Keratinocyte (primary cell): ENCODE data around the gene SEC24A. TPM values are rescaled to one million over a fixed set of nuclear protein-coding genes. Genes with fewer than 3 reads are reported as not detected.

Source experiments
- DNase-seq: peaks from one replicate; pipeline ENCODE4 v3.0.0-alpha.2; 2011; ENCODE audit warnings: low read depth, missing footprints, low spot score
- FAIRE-seq: peaks from 2 replicates; lab custom pipeline; 2011; peaks lifted over from hg19 to GRCh38; lab: Jason Lieb, UNC
- H2AFZ ChIP-seq: 2 replicates; pipeline ENCODE4 v1.6.0; 2012; ENCODE audit warnings: low read length, control low read depth, inconsistent platforms; ENCODE audit not compliant: control insufficient read depth
- H3K27ac ChIP-seq: 2 replicates; pipeline ENCODE4 v1.5.1; 2011; ENCODE audit warnings: low read length; ENCODE audit not compliant: control insufficient read depth, insufficient read depth
- H3K27me3 ChIP-seq: 3 replicates; pipeline ENCODE4 v1.6.0; 2011; ENCODE audit warnings: low read length; ENCODE audit not compliant: control insufficient read depth, insufficient read depth; ENCODE audit errors: extremely low read depth
- H3K36me3 ChIP-seq, 2 experiments: 2 replicates in 1 of 2; 3 replicates in 1 of 2; pipeline ENCODE4 v1.5.1; 2011; ENCODE audit warnings: low read length in 2 of 2, mild to moderate bottlenecking in 1 of 2; ENCODE audit not compliant: control insufficient read depth in 2 of 2, insufficient read depth in 2 of 2; ENCODE audit errors: extremely low read depth in 1 of 2
- H3K4me1 ChIP-seq: 3 replicates; pipeline ENCODE4 v1.5.1; 2011; ENCODE audit warnings: low read length; ENCODE audit not compliant: control insufficient read depth, insufficient read depth; ENCODE audit errors: extremely low read depth
- H3K4me2 ChIP-seq: 3 replicates; pipeline ENCODE4 v1.6.0; 2011; ENCODE audit warnings: low read depth, low read length; ENCODE audit not compliant: control insufficient read depth, insufficient read depth; ENCODE audit errors: extremely low read depth
- H3K4me3 ChIP-seq, 3 experiments: fragments of 200-600 bp in 1 of 3; sonication (generic) in 1 of 3; 2 replicates in 2 of 3; 3 replicates in 1 of 3; pipeline ENCODE4 v1.5.1; 2011 to 2016; ENCODE audit warnings: low read length in 3 of 3, mild to moderate bottlenecking in 3 of 3, control low read depth in 2 of 3, inconsistent platforms in 1 of 3, low read depth in 1 of 3, mixed read lengths in 1 of 3, mixed run types in 1 of 3, moderate library complexity in 1 of 3; ENCODE audit not compliant: control insufficient read depth in 2 of 3, insufficient read depth in 2 of 3; ENCODE audit errors: extremely low read depth in 1 of 3
- H3K79me2 ChIP-seq: 2 replicates; pipeline ENCODE4 v1.6.0; 2012; ENCODE audit warnings: low read length; ENCODE audit not compliant: control insufficient read depth, insufficient read depth
- H3K9ac ChIP-seq: 3 replicates; pipeline ENCODE4 v1.6.0; 2011; ENCODE audit warnings: low read length; ENCODE audit not compliant: control insufficient read depth, insufficient read depth; ENCODE audit errors: extremely low read depth
- H3K9me1 ChIP-seq: 3 replicates; pipeline ENCODE4 v1.6.0; 2011; ENCODE audit warnings: low read length; ENCODE audit not compliant: control insufficient read depth, insufficient read depth; ENCODE audit errors: extremely low read depth
- H3K9me3 ChIP-seq: 2 replicates; pipeline ENCODE4 v1.5.1; 2012; ENCODE audit warnings: low read depth, low read length; ENCODE audit not compliant: control insufficient read depth
- H4K20me1 ChIP-seq: 3 replicates; pipeline ENCODE4 v1.6.0; 2011; ENCODE audit warnings: low read length; ENCODE audit not compliant: control insufficient read depth, insufficient read depth; ENCODE audit errors: extremely low read depth
- CTCF ChIP-seq, 3 experiments: IDR thresholded peaks in 1 of 3; conservative IDR thresholded peaks in 1 of 3; optimal IDR thresholded peaks in 1 of 3; 2 replicates in 2 of 3; 3 replicates in 1 of 3; pipeline versions ENCODE3 to v1.5.1; 2011; ENCODE audit warnings: low read length in 3 of 3, mild to moderate bottlenecking in 3 of 3, moderate library complexity in 2 of 3, control low read depth in 1 of 3, inconsistent platforms in 1 of 3; ENCODE audit not compliant: insufficient read depth in 2 of 3; ENCODE audit errors: extremely low read depth in 1 of 3
- EZH2 ChIP-seq: IDR thresholded peaks from one replicate; pipeline ENCODE4 v1.6.1; 2012; ENCODE audit warnings: inconsistent platforms, mild to moderate bottlenecking, low read length, moderate library complexity
- dilution Hi-C: fragments of 300-500 bp; cut with MboI; formaldehyde crosslinking; loops from one replicate; pipeline ENCODE4 v1.7.0; 2020; ENCODE audit warnings: low sequenced_read_pairs; ENCODE audit not compliant: extremely low pct_ligation_motif_present
- polyA plus RNA-seq, 5 experiments: library from polyadenylated mRNA; depleted of rRNA in 3 of 5; stranded (reverse) in 3 of 5; stranded (forward) in 1 of 5; unstranded in 1 of 5; fragments of >200 nt; gene quantifications; 1 replicate in 1 of 5; 2 replicates in 3 of 5; 3 replicates in 1 of 5; pipeline versions ENCODE4 v1.2.1 to v1.2.3, GENCODE V29; 2011 to 2012; ENCODE audit warnings: missing spikeins in 2 of 5, low read depth in 1 of 5, low replicate concordance in 1 of 5

Gene SEC24A
- polyA plus RNA-seq, 1 donor (not counting 4 experiments of a cell fraction or from before 2014, with no cell fraction given): 18.3 TPM

DNA sequence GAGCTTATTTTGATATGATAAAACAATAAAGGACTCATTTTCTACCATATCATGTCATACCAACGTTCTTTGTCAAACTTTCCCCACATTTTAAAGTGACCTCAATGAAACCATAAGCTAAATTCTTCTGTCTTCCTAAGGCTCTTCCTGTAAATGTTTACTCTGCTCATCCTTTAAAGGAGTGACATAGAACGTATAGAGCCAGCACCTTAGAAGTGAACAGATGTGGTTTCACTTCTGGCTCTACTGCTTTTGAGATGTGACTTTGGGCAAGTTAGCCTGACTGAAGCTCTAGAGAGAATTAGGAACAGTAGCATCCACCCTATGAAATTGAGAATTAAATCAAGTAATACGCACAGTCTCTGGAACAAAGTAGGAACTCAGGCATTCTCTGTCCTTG, 40.0 kb upstream of the SEC24A start:
- H3K36me3 ChIP-seq: peaks cover 11 to 25% of the 10 kb centered on the region in 2 experiments
- no peaks in the 10 kb centered on the region for H3K27me3 ChIP-seq

GRCh38 chr5:134609232-134609851, 39.2 kb upstream of the SEC24A start:
- H3K9me3 ChIP-seq: no peaks in the 10 kb centered on the region
- no peak overlapping the region for H3K27ac ChIP-seq
- dilution Hi-C loops: no loop called here
- no peak overlapping the region for H3K4me3 ChIP-seq
- H3K4me2 ChIP-seq: no peak overlapping the region
- no peak overlapping the region for H2AFZ ChIP-seq
- no peaks in the 10 kb centered on the region for H3K4me1 ChIP-seq
- H3K36me3 ChIP-seq: peaks cover 11 to 25% of the 10 kb centered on the region in 2 experiments
- no peak for FAIRE-seq
- no peaks in the 10 kb centered on the region for H3K27me3 ChIP-seq
- H3K79me2 ChIP-seq: no peaks in the 10 kb centered on the region
- TF ChIP-seq CTCF (optimal IDR thresholded peaks at IDR 0.05 in 1 of 3, IDR thresholded peaks at IDR 0.05 in 1 of 3, conservative IDR thresholded peaks at IDR 0.05 in 1 of 3; ENCODE audit: extremely low read depth in 1 of 3, insufficient read depth in 2 of 3, low read length in 3 of 3): no peak
- TF ChIP-seq EZH2: no peak
- H3K9me1 ChIP-seq: no peaks in the 10 kb centered on the region
- H3K9ac ChIP-seq: no peak overlapping the region
- no peak for DNase-seq
- no peaks in the 10 kb centered on the region for H4K20me1 ChIP-seq

More for the DNA sequence above, 40.0 kb upstream of the SEC24A start:
- Histone ChIP-seq H3K4me1 (no peaks in the 10 kb centered on the region), H3K9ac (no peak overlapping the region), H3K79me2 (no peaks in the 10 kb centered on the region), H2AFZ (no peak overlapping the region), H3K4me3 (no peak overlapping the region), H3K27ac (no peak overlapping the region), H3K4me2 (no peak overlapping the region), H3K9me1 (no peaks in the 10 kb centered on the region), H3K9me3 (no peaks in the 10 kb centered on the region), H4K20me1 (no peaks in the 10 kb centered on the region)
- FAIRE-seq (no peak), DNase-seq (no peak)
- dilution Hi-C loops: no loop called here
- TF ChIP-seq EZH2 (no peak), CTCF (optimal IDR thresholded peaks at IDR 0.05 in 1 of 3, IDR thresholded peaks at IDR 0.05 in 1 of 3, conservative IDR thresholded peaks at IDR 0.05 in 1 of 3; ENCODE audit: extremely low read depth in 1 of 3, insufficient read depth in 2 of 3, low read length in 3 of 3) (no peak)
